GM21717 (cell line): ENCODE measurements around the gene PSMD9.
"Not testable (repeated sequence)": the region's sequence is repeated elsewhere in the genome, so short reads cannot be mapped to it uniquely, and the experiment has no call there.

ENCODE experiments used
- ATAC-seq: cut with Tn5 transposase; IDR thresholded peaks from one replicate; pipeline ENCODE4 v1.9.1; 2021; ENCODE audit warnings: mild to moderate bottlenecking, moderate library complexity; ENCODE audit not compliant: unreplicated experiment

Gene PSMD9

DNA sequence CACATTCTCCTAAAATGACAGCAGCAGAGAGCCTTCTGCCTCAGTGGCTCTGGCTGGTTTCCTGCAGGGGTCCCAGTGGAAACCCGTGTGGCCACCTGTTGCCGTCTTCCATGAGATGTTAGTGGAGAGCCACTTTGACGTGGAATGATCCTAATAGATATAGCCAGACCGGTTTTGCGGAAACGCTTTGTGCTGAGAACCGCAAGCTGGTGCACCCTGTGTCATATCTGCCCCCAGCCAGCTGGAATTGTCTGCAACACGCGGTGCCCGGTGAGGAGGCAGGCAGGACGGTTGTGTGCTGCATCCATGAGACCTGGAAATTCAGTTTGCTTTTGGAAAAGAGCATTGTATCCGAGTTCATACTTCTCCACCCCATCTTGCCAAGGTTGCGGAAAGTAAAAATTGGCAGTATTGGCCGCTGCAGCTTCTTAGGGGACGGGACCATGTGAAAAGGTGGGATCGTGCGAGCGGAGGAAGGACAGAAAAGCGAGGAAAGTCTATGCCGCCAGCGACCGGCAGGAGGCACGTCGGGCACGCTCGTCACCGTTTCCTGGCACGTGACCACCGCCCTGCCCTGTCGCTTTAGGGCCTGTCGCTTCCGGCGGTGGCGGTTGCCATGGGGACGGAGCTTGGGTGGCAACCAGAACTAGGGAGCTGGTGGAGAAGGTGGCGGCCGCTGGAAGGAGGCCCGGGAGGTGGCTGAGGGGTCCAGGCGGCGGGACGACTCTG lies 29.5 kb downstream of the PSMD9 start, which contains the start of gene CFAP251:
TSS of gene CFAP251 (plus strand) at position 643 of the 729 bp plus-strand sequence. CDS start 2,714 bp downstream, outside the sequence.
- peak; percentile 83 for ATAC-seq

DNA sequence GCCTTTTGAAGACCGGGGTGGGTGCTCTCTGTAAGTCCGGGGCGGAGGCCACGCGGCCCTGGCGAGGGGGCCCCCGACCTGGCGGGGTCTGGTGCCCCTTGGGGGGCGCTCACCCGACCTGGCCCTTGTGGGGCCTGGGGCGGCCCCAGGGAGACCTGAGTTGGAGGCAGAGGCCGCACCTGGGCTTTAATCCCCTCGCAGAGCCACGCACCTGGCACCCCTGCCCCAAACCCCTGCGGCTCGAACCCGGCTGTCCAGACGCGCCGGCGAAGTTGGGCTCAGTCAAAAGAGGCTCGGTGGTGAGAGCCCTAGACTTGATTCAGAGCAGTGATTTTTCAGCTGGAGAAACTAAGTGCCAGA lies 30.1 kb downstream of the PSMD9 start:
- peak; percentile 18 for ATAC-seq

- no peak for ATAC-seq
Observed at GRCh38 chr12:121921066-121921465, 32.5 kb downstream of the PSMD9 start.

DNA sequence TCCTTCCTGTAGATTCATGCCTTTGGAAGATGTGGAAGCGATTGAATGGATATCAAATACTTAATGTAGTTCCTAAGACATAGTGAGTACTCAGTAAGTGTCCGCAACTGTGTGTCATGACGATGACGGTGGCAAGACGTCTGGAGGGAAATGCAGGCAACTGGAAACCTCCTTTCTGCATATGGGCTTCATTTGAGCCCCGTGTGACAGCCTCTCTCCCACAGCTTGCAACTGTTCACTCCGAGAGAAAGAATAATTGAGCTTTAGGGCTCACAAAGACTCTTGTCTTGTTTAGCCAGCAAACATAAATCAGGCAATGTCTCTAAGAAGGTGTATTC lies 36.7 kb downstream of the PSMD9 start:
- ATAC-seq = no peak

DNA sequence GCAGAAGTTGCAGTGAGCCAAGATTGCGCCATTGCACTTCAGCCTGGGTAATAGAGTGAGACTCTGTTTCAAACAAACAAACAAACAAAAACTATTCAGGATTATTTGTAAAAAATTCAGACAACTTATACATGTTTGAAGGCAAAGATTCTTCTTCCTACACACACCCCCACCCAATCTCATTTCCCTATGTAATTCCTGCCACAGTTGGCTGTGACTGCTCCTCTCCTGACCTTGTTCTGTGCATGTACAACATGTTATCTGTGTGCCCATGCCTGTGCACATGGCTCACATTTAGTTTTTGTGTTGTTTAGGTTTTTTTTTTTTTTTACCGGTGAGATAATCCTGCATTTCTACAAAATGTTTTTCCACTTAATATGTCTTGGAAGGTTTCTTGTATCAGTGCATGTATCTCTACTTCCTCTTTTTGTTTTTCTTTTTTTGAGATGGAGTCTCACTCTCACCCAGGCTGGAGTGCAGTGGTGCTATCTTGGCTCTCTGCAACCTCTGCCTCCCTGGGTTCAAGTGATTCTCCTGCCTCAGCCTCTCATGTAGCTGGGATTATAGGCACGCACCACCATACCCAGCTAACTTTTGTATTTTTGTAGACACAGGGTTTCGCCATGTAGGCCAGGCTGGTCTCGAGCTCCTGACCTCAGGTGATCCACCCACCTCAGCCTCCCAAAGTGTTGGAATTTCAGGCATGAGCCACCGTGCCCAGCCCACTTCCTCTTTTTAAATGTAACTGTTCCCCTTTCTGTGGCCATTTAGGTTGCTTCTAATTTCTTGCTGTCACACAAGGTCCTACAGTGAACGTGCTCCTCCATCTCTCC lies 38.5 kb downstream of the PSMD9 start:
- ATAC-seq = no peak

DNA sequence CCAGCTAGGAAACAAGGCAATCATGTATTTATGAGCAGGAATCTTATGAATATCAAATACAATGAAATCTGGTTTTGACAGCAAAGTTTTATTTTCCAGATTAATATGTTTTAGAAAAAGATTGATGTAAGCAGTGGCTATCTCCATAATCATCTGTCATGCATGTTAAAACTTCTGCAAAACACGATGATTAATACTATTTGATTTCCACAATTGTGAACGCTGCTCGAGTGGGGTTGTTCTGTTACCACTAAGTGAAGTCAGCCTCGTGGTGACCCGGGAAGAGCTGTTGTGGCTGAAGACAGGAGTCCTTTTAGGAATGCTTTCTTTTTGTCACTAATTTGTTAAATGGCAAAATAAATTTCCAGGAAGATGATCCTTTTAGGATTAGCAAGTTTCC lies 39.2 kb downstream of the PSMD9 start:
- ATAC-seq = no peak

- ATAC-seq = not testable (repeated sequence)
Observed at GRCh38 chr12:121929545-121929944, 41.0 kb downstream of the PSMD9 start.

DNA sequence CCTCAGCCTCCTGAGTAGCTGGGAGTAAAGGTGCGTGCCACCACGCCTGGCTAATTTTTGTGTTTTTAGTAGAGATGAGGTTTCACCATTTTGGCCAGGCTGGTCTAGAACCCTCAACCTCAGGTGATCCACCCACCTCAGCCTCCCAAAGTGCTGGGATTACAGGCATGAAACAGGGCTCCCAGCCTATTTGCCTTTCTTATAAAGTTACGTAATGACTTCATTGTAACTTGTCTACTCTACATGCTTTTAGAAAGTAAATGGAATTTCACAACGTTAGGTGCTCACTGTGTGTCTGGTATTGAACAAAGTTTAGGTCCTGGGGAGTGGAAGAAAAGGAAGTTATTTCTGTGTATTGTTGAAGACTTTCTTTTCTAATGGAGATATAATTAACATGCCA lies 42.3 kb downstream of the PSMD9 start:
- no peak for ATAC-seq

DNA sequence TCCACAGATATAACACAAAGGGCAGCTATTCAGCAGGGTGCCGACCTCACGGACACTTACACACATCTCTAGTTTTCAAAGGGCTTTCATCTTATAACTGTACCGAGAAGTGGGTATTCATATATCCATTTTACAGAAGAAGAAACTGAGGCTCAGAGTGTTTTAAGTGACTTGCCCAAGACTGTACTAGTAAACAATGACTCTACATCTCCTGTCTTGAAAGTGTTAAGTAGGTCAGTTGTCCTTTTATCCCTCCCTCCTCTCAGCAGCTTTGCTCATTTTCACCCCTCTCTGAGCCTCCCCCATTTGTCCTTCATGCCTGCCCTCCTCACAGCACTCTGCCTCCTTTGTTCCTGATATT lies 43.6 kb downstream of the PSMD9 start:
- no peak for ATAC-seq

- no peak for ATAC-seq
Observed at GRCh38 chr12:121932914-121933521, 44.4 kb downstream of the PSMD9 start.

GRCh38 chr12:121933522-121934308 lies 45.1 kb downstream of the PSMD9 start:
- no peak for ATAC-seq

GRCh38 chr12:121934309-121934664 lies 45.7 kb downstream of the PSMD9 start:
- ATAC-seq = no peak

DNA sequence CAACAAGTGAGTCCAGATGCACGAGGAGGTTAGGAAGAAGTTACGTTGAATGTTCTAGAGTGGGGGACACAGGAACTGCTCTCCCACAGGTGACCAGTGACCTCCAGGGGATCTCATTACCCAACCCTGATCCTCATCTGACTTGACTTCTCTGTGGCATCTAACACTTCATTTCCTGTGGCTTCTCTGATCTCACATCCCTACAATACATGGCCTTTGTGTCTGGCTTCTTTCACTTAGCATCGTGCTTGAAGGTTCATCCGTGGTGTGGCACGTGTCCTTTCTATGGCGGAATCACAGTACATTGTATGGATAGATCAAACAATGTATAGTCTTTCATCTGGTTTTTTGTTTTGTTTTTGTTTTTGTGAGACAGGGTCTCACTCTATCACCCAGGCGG lies 49.1 kb downstream of the PSMD9 start:
- ATAC-seq = no peak

DNA sequence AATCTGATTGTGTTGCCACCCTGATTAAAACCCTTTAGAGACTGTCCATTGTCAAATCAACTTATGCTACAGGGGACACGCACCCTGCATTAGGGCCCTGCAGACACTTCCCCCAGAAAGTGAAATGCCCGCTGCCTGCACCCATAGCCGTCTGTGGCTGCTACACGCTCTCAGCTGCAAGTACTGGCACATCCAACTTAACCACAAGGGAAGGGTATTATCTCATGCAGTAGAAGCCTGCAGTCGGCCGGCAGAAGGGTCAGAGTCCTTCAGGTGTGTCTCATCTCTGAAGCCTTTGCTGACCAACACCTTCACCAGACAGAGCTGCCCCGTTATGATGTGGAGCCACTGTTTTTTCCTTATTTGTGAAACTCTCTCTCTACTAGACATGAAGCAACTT lies 50.6 kb downstream of the PSMD9 start:
- ATAC-seq = no peak

GRCh38 chr12:121939992-121940766 lies 51.6 kb downstream of the PSMD9 start:
- ATAC-seq = no peak

- ATAC-seq = no peak
Observed at GRCh38 chr12:121942145-121942718, 53.6 kb downstream of the PSMD9 start.

GRCh38 chr12:121943926-121944325 lies 55.3 kb downstream of the PSMD9 start:
- ATAC-seq = no peak

GRCh38 chr12:121946313-121947025 lies 57.9 kb downstream of the PSMD9 start:
- ATAC-seq = no peak

DNA sequence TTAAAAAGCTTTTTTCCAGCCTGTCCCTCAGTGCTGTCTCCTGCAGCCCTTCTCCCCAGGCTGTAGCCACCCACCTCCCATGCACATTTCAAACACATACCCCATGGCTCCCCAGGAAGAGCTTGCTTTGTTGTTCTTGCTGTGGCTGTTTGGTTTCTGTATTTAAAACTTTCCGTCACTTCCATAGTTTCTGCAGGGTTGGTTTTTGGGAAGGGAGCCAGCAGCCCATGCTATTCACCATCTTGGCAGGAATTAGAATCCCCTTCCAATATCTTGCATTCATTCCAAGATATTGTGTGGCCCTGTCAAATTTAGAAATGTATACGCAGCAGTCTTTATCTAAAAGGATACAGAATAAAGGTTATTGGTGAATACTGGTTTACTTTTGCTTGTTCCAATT lies 59.4 kb downstream of the PSMD9 start:
- ATAC-seq = no peak
